HuH-7.5 (cell line): ENCODE data around the gene BEX2.
"Not testable (repeated sequence)": the region's sequence is repeated elsewhere in the genome, so short reads cannot be mapped to it uniquely, and the experiment has no call there.

Experiments
- DNase-seq: peaks from one replicate; pipeline ENCODE4 v3.0.0; 2011; ENCODE audit warnings: low spot score

Gene BEX2

GRCh38 chrX:103310555-103311398, at the start of gene BEX2:
Gene BEX2 (minus strand): TSS chrX:103310990. CDS start chrX:103309976, 1,014 bp downstream.
- peak; percentile 66 for DNase-seq

DNA sequence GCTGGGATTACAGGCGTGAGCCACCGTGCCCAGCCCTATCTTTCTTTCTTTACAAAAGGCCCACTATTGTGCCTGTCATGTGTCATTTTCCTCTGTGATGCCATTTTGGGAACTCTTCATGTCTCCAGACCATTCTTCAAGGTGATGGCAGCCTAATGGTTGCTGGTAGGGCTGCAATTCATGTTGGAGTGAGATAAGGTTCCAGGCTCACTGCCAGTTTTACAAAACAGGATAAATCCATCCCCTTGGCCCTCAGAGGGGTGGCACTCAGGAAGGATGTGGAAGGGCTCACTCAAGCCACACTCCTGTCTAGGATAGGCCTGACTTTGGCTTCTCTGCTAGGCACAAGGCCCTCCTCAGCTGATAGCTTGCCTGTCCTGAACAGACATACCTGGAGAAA, 49.3 kb upstream of the BEX2 start:
- no peak for DNase-seq

DNA sequence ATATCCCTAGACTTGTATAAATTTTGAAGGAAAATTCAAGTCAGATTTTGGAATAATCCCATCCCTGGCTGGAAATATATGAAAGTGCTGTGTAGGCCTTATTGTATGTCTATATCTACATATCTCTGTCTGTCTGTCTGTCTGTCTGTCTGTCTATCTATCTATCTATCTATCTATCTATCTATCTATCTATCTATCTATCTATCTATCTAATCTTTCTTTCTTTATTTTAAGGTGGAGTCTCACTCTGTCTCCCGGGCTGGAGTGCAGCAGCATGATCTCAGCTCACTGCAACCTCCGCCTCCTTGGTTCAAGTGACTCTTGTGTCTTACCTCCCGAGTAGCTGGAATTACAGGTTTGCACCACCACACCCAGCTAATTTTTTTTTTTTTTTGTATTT, 48.8 kb upstream of the BEX2 start:
- DNase-seq, result not testable (repeated sequence)

GRCh38 chrX:103357871-103358270, 47.1 kb upstream of the BEX2 start:
- DNase-seq, result no peak

- no peak for DNase-seq
Measured at GRCh38 chrX:103356858-103357257, 46.1 kb upstream of the BEX2 start.

- DNase-seq, result no peak
Measured at GRCh38 chrX:103356130-103356798, 45.5 kb upstream of the BEX2 start, which contains the start of gene TCEAL9. Gene TCEAL9 (plus strand): TSS chrX:103356506. CDS start chrX:103357685, 1,179 bp downstream.

DNA sequence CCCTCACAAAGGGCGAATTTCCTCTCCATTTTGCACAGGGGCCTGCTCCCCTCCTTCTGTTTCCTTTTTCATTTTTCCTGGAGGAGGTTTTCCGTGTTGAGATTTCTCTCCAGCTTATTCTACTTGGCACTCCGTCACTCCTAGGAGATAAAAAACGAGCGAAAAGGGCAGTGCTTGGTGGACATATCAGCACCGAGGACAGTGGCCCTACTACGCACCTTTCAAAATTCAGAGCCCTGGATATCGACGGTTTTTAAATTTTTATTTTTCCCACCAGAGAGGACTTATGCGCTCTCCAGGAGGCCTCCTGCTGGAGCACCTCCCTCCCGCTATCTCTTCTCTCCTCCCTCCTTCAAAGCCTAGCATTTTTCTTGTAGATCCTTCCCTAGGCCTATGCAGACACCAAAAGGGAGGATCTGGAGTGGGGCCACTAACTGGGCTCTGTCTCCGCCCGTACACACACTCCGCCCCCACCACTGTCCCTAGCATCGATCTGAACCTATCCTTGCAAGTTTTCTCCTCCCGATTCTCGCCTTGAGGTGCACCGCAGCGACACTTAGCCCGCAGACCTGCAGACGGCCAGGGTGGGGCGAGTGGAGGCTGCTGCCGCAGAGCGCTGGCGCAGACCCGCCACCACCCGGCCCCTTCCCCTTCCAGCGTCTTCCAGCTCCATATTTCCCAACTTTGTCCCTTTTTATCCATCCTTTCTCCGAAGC, 37.0 kb upstream of the BEX2 start:
- no peak for DNase-seq

- DNase-seq, result no peak
Measured at GRCh38 chrX:103344606-103345005, 33.8 kb upstream of the BEX2 start.

DNA sequence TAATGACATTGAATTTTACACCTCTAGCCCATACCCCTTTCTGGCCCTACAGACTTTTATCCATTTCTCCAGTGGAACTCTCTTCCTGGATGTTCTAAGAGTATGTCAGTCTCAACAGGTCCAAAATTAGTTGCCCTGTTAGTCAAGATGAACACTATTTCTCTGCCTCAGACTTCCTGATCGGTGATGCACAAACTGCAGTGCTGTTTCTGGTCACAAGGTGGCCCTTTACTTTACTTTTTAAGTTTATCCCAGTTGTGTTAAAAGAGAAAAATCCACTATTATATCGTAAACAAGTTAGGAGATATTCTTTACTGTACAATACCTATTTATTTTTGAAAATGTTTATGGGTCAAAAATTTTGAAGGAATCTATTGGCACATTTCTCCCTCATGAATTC, 32.3 kb upstream of the BEX2 start:
- DNase-seq, result no peak

- no peak for DNase-seq
Measured at GRCh38 chrX:103338663-103339062, 27.9 kb upstream of the BEX2 start.

- no peak for DNase-seq
Measured at GRCh38 chrX:103330681-103331288, 20.0 kb upstream of the BEX2 start.

DNA sequence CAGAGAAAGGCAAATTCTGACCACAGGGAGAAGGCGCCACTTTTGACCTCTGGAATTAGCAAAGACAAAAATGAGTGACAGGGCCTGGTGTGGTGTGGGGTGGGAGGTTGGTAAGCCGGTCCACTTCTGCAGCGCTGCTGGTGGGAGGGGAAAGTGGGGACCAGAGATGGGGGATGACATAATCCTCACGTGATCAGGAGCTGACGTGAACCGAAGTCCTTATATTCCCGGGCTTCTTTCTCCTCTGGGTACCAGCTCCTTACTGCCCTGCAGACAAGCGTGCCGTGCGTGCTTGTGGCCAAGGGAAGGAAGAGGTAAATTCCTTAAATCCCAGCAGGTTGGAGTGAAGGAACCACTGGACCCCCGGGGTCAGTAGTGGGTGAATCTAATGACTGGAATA, 19.2 kb upstream of the BEX2 start, which contains the start of gene TCEAL7:
TSS of gene TCEAL7 (plus strand) at position 249 of the 400 bp plus-strand sequence. CDS start 1,165 bp downstream, outside the sequence.
- DNase-seq, result no peak

DNA sequence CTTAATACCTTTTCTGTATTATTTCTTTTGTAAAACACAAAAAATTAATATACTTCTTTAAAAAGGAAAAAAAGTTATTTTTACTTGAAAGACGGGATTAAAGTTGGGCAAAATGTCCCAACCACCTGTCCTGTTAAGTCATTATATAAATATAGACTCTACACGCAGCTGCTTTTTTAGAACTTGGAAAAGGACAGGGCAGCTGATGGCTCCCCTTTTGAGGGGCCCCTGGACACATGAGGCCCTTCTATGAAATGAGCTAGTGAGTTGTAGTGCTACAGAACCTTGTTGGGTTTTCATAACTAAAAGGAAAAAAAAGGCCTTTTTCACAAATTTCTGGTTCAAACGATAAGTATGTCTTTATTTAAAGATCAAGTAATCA, 600 bp upstream of the BEX2 start:
- DNase-seq, result no peak

DNA sequence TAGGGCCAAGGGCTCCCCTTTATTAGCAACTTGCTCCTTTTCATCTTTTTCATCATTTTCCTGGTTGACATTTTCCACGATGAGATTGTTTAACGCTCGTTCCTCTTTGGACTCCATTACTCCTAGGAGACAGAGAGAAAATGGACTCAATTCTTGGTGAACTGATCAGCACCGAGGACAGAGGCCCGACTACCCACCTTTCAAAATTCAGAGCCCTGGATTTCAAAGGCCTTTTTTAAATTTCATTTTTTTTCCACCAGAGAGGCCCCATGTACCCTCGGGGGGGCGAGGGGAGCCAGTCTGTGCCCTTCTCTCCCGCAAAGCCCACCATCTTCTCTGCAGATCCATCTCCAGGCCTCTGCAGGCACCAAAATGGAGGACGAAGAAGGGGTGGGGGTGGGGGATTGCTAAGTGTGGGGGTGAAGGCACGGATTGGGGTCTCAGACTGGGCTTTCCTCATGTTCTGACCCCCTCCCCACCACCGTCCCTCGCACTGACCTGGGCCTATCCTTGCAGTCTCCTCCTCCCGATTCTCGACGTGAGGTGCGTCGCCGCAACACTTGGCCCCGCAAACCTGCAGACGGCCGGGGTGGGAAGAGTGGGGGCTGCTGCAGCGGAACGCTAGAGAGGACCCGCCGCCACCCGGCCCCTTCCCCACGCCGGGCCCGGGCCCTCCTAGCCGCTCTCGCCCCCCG, 783 bp downstream of the BEX2 start:
- no peak for DNase-seq

DNA sequence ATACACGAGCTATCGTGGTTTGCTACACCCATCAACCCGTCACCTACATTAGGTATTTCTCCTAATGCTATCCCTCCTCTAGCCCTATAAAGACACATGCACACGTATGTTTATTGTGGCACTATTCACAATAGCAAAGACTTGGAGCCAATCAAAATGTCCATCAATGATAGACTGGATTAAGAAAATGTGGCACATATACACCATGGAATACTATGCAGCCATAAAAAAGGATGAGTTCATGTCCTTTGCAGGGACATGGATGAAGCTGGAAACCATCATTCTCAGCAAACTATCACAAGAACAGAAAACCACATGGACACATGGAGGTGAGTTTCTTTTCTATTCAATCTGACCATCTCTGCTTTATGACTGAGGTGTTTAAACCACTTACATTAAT, 5.1 kb downstream of the BEX2 start:
- DNase-seq, result not testable (repeated sequence)

DNA sequence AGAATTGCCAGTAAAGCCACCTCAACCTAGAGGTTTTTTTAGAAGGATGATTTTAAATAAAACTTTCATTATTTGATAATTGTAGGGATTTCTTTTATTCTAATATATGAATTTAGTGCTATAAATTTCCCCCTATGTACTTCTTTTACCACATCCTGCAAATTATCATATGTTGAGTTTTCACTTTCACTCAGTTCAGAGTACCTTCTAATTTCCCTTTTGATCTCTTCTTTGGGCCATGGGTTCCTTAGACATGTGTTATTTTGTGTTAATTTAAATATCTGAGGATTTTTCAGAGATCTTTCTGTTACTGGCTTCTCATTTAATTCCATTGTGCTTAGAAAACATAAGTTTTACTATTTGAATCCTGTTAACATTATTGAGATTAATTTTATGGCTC, 6.1 kb downstream of the BEX2 start:
- DNase-seq, result no peak

DNA sequence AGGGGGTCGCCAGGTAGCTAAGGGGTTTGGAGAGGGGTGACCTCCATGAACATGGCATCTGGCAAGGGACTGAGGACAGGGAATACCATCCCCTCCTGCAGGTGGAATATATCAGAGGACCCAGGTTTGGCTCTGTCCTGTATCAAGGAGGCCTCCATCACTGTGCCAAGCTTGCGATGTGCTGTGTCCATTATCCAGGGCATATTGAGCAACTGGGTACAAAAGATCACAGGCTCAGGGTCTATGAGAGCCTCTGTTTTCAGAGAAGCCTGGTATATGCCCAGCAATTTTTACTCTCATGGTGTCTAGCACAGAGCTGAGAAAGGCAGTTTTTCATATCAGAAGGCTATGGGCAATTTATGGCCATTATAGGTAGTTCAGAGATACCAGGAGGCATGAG, 17.7 kb downstream of the BEX2 start:
- DNase-seq, result no peak

- DNase-seq, result no peak
Measured at GRCh38 chrX:103279624-103280023, 31.2 kb downstream of the BEX2 start.

GRCh38 chrX:103276581-103277002, 34.2 kb downstream of the BEX2 start, which contains the start of gene TCEAL5:
Gene TCEAL5 (minus strand): TSS chrX:103276750. CDS start chrX:103274563, 2,187 bp downstream.
- no peak for DNase-seq

DNA sequence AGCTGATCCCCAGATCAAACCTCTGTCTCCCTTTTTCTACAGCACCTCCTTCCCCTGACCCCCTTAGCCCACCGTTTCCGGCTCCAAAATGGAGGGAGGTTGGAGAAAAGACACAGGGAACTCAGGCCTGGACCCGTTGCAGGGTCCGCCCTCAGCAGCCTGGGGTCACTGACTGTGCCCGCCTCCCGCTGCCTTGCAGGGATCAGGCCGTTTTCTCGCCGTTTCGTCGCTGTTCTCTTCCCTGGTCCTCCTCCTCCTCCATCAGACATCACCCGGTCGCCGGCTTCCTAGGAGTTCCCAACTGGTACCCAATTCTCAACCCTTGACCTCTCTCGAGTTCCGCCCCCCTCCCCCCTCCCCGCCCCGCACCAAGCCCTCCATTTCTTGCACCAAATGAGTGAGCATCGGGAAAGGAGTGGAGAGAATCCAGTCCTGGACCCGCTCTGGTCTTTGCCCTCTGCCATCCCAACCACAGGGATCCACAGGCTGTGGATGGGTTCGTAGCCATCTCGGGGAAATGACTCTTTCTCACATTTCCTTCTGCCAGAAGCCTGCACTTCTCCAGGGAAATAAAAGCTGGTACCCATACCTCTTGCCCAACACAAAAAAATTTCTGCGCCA, 34.7 kb downstream of the BEX2 start:
- DNase-seq, result no peak

DNA sequence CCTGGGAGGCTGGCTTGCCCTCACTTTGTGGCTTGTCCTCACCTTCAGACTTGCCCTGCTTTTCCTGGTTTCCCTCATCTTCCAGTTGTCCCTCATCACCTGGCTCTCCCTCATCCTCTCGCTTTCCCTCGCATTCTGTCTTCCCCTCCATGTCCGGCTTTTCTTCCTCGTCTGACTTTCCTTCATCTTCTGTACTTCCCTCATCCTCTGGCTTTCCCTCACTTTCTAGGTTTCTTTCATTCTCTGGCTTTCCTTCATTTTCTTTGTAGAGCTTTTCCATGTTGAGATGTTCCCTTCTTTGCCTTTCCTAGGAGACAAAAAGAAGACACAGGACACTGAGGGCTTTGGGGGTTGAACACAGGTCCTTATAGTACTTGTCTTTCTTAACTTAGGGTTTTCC, 36.5 kb downstream of the BEX2 start:
- DNase-seq, result no peak
